ENCODE data around the gene BTN1A1.

- TF ChIP-seq CTCF (IDR thresholded peaks at IDR 0.05; ENCODE audit: low read depth, low read length): no peak
- TF ChIP-seq EZH2phosphoT487 (IDR thresholded peaks at IDR 0.05; ENCODE audit: low read depth): no peak
Observed at GRCh38 chr6:26468829-26469228, 31.3 kb upstream of the BTN1A1 start.
